Neuronal stem cell (in vitro differentiated cells): ENCODE data around the gene KIF16B.

ENCODE experiments used
- DNase-seq: peaks from one replicate; pipeline ENCODE4 v3.0.0-alpha.2; 2013; ENCODE audit warnings: low spot score
- H2AFZ ChIP-seq: one replicate; pipeline ENCODE4 v1.6.1; 2013; ENCODE audit warnings: mild to moderate bottlenecking, low read length, inconsistent platforms
- H2AK5ac ChIP-seq: 2 replicates; pipeline ENCODE4 v1.6.1; 2013; ENCODE audit warnings: low read depth, mild to moderate bottlenecking, inconsistent platforms, low read length, moderate library complexity, mixed read lengths
- H2BK120ac ChIP-seq: 2 replicates; pipeline ENCODE4 v1.6.1; 2013; ENCODE audit warnings: low read depth, mild to moderate bottlenecking, inconsistent platforms, low read length, moderate library complexity, mixed read lengths
- H2BK12ac ChIP-seq: one replicate; pipeline ENCODE4 v1.6.1; 2013; ENCODE audit warnings: low read length, inconsistent platforms
- H2BK15ac ChIP-seq: 2 replicates; pipeline ENCODE4 v1.6.1; 2013; ENCODE audit warnings: mild to moderate bottlenecking, low read length, inconsistent platforms, mixed read lengths
- H2BK5ac ChIP-seq: one replicate; pipeline ENCODE4 v1.6.1; 2013; ENCODE audit warnings: inconsistent platforms, mild to moderate bottlenecking, low read length, moderate library complexity
- H3K14ac ChIP-seq: one replicate; pipeline ENCODE4 v1.6.1; 2013; ENCODE audit warnings: low read length, inconsistent platforms
- H3K18ac ChIP-seq: 2 replicates; pipeline ENCODE4 v1.6.1; 2013; ENCODE audit warnings: low read length, inconsistent platforms
- H3K23ac ChIP-seq: 2 replicates; pipeline ENCODE4 v1.6.1; 2013; ENCODE audit warnings: low read depth, mild to moderate bottlenecking, mixed read lengths, low read length, inconsistent platforms; ENCODE audit not compliant: poor library complexity
- H3K27ac ChIP-seq: replicated peaks from 3 replicates; pipeline ENCODE4 v1.5.1; 2013; ENCODE audit warnings: low read length, inconsistent platforms
- H3K27me3 ChIP-seq, 3 experiments: 2 replicates each; pipeline ENCODE4 v1.6.1; 2013; ENCODE audit warnings: low read length in 3 of 3, mild to moderate bottlenecking in 2 of 3, inconsistent platforms in 1 of 3, low read depth in 1 of 3, mixed read lengths in 1 of 3, moderate library complexity in 1 of 3; ENCODE audit not compliant: control insufficient read depth in 3 of 3, insufficient read depth in 3 of 3
- H3K36me3 ChIP-seq, 2 donors: replicated peaks in 1 of 2; 2 replicates each; pipeline ENCODE4 v1.6.1; 2013; ENCODE audit warnings: low read length in 2 of 2; ENCODE audit not compliant: control insufficient read depth in 2 of 2, insufficient read depth in 2 of 2
- H3K4ac ChIP-seq: 2 replicates; pipeline ENCODE4 v1.6.1; 2013; ENCODE audit warnings: inconsistent platforms, mild to moderate bottlenecking, low read length, moderate library complexity
- H3K4me1 ChIP-seq, 2 donors: 1 replicate in 1 of 2; 2 replicates in 1 of 2; pipeline ENCODE4 v1.6.1; 2013; ENCODE audit warnings: low read length in 2 of 2, low read depth in 1 of 2; ENCODE audit not compliant: control insufficient read depth in 2 of 2, insufficient read depth in 1 of 2
- H3K4me2 ChIP-seq: one replicate; pipeline ENCODE4 v1.6.1; 2013; ENCODE audit warnings: mild to moderate bottlenecking, low read length, inconsistent platforms; ENCODE audit not compliant: insufficient read depth, poor library complexity, severe bottlenecking
- H3K4me3 ChIP-seq, 2 donors: 2 replicates each; pipeline ENCODE4 v1.5.1; 2013; ENCODE audit warnings: low read length in 2 of 2, mild to moderate bottlenecking in 2 of 2, inconsistent platforms in 1 of 2, moderate library complexity in 1 of 2
- H3K79me1 ChIP-seq: one replicate; pipeline ENCODE4 v1.6.1; 2013; ENCODE audit warnings: low read depth, mild to moderate bottlenecking, inconsistent platforms, low read length, moderate library complexity
- H3K9ac ChIP-seq: one replicate; pipeline ENCODE4 v1.6.1; 2013; ENCODE audit warnings: mild to moderate bottlenecking, low read depth, low read length, inconsistent platforms; ENCODE audit not compliant: poor library complexity
- H3K9me3 ChIP-seq, 2 donors: replicated peaks in 1 of 2; 2 replicates each; pipeline versions ENCODE3 to v1.6.1; 2013; ENCODE audit warnings: low read length in 2 of 2, mild to moderate bottlenecking in 2 of 2, inconsistent platforms in 1 of 2, low read depth in 1 of 2, mixed read lengths in 1 of 2, moderate library complexity in 1 of 2; ENCODE audit not compliant: control insufficient read depth in 2 of 2, insufficient read depth in 1 of 2
- H4K8ac ChIP-seq: one replicate; pipeline ENCODE4 v1.6.1; 2013; ENCODE audit warnings: low read depth, mild to moderate bottlenecking, inconsistent platforms, low read length, moderate library complexity
- H4K91ac ChIP-seq: one replicate; pipeline ENCODE4 v1.6.1; 2013; ENCODE audit warnings: low read length, low read depth, mild to moderate bottlenecking, inconsistent platforms; ENCODE audit not compliant: poor library complexity
- WGBS, 2 donors: extraction: QIAGEN DNeasy Blood & Tissue Kit; methylation state at CpG; one replicate each; pipeline ENCODE4 v1.1.7; 2013; ENCODE audit warnings: missing lambda C conversion rate in 2 of 2, mixed read lengths in 1 of 2; ENCODE audit not compliant: insufficient read length in 2 of 2, insufficient replicate concordance in 1 of 2; ENCODE audit errors: extremely low coverage in 2 of 2; 5-methylcytosine and 5-hydroxymethylcytosine counted together

Gene KIF16B

DNA sequence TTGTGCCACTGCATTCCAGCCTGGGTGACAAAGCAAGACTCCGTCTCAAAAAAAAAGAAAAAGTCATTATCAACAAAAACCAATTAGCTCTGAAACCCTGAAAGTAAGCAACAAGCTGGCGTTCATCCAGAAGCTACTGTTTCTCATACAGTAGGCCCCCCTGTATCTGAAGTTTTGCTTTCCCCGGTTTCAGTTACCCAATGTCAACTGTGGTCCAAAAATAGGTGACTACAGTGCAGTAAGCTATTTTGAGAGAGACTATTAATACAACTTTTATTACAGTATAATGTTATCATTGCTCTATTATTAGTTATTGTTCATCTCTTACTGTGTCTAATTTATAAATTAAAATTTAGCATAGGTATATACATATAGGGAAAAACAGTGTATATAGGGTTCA lies 135.1 kb downstream of the KIF16B start:
- H3K4me3 ChIP-seq: no peak overlapping the region
- no peak overlapping the region for H4K8ac ChIP-seq
- H3K4me2 ChIP-seq: no peak overlapping the region
- no peak overlapping the region for H3K27ac ChIP-seq
- no peak overlapping the region for H2BK120ac ChIP-seq
- no peak overlapping the region for H2BK5ac ChIP-seq
- H4K91ac ChIP-seq: no peak overlapping the region
- no peak overlapping the region for H3K14ac ChIP-seq
- no peak overlapping the region for H2BK15ac ChIP-seq
- no peak overlapping the region for H3K9ac ChIP-seq
- no peaks in the 10 kb centered on the region for H3K79me1 ChIP-seq
- H2AK5ac ChIP-seq: no peak overlapping the region
- H3K36me3 ChIP-seq: no peaks in the 10 kb centered on the region
- DNase-seq: no peak
- no CpG with 5 or more reads among the region's 3 CpGs for WGBS, 2 donors
- no peak overlapping the region for H3K23ac ChIP-seq
- H2AFZ ChIP-seq: no peak overlapping the region
- peaks cover 0 to 2% of the 10 kb centered on the region in 2 donors for H3K4me1 ChIP-seq
- no peak overlapping the region for H3K18ac ChIP-seq
- H3K27me3 ChIP-seq: no peaks in the 10 kb centered on the region
- peaks cover 6 to 9% of the 10 kb centered on the region in 2 donors for H3K9me3 ChIP-seq
- no peak overlapping the region for H2BK12ac ChIP-seq
- no peak overlapping the region for H3K4ac ChIP-seq

DNA sequence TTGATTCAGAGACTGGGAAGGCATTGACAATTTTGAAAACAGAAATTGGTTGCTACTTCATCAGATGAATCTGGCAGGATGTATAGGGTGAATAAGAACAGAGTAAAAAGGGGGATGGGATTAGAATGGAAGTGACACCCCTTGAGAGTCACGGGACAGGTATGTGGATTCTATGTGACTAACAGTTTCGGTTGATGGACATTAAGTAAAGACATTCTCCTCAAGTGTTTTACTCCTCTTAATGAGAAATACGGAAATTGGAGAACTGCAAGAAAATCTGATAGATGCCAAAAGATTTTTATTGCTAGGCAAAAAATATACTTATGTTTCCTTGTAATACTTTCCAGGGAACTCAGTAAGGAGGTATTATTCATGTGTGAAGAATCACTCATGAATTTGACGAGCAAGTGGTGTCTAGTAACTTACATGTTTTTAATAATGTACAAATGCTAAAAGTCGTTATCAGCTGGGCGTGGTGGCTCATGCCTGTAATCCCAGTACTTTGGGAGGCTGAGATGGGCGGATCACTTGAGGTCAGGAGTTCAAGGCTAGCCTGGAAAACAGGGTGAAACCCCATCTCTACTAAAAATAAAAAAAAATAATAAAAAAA lies 135.8 kb downstream of the KIF16B start:
- Histone ChIP-seq H3K23ac (no peak overlapping the region), H3K9ac (no peak overlapping the region), H2BK12ac (no peak overlapping the region), H2BK120ac (no peak overlapping the region), H3K4me1 (peaks cover 0 to under 1% of the 10 kb centered on the region in 2 donors), H3K18ac (no peak overlapping the region), H3K4me2 (no peak overlapping the region), H3K36me3 (no peaks in the 10 kb centered on the region), H3K27me3 (no peaks in the 10 kb centered on the region), H3K4ac (no peak overlapping the region), H3K79me1 (no peaks in the 10 kb centered on the region), H4K8ac (no peak overlapping the region), H3K4me3 (no peak overlapping the region), H3K14ac (no peak overlapping the region), H3K9me3 (peaks cover 6 to 9% of the 10 kb centered on the region in 2 donors), H2AK5ac (no peak overlapping the region), H2BK15ac (no peak overlapping the region), H2BK5ac (no peak overlapping the region), H4K91ac (no peak overlapping the region), H2AFZ (no peak overlapping the region), H3K27ac (no peak overlapping the region)
- WGBS, 2 donors: no CpG with 5 or more reads among the region's 7 CpGs
- DNase-seq: no peak

DNA sequence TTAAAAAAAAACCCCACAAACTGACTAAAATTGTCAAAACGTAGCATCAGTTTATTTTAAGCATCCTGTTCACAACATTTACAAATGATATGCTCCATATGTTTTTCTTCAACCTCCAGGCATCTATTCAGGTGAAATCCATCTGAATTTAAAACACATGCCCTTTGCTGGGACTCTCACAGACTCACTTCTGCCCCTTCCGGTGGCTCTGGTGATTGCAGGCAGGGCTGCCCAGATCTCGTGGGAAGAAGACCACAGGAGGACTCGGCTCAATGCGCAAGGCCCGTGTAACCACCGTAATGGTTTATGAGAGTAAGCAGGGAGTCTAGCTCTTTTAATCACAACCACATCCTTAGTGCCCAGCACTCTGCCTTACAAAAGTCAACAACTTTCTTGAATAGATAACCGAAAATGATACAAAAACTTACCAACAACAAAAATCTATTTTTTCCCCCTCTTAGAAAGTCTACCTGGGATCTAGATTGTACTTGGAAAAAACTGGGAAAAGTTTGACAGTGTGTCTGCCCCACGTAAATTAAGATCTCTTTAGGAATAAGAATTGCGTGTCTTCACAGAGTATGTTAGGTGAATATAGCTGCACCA lies 139.1 kb downstream of the KIF16B start:
- no peaks in the 10 kb centered on the region for H3K4me1 ChIP-seq

DNA sequence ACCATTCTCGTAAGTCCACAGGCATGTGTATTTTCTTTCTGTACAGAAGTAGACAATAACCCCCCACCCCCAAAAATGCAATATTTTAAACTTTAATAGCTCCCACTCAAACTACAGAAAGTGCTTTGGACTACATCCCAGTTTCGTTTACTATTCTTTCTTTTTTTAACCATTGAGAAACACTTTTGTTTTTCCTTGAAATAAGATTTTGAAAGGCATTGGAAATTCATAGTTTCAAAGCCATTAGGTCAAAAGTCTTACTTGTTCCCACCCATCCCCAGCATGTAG lies 140.0 kb downstream of the KIF16B start:
- no CpG with 5 or more reads among the region's 2 CpGs for WGBS, 2 donors
- H2BK120ac ChIP-seq: no peak overlapping the region
- H2BK5ac ChIP-seq: no peak overlapping the region
- H3K27me3 ChIP-seq: no peaks in the 10 kb centered on the region
- H2AFZ ChIP-seq: no peak overlapping the region
- H2BK15ac ChIP-seq: no peak overlapping the region
- no peak overlapping the region for H3K18ac ChIP-seq
- H3K9me3 ChIP-seq: peaks cover 2% of the 10 kb centered on the region in 2 donors
- H3K4me2 ChIP-seq: no peak overlapping the region
- no peak overlapping the region for H4K91ac ChIP-seq
- H3K9ac ChIP-seq: no peak overlapping the region
- no peaks in the 10 kb centered on the region for H3K79me1 ChIP-seq
- H3K4me1 ChIP-seq: no peaks in the 10 kb centered on the region
- H4K8ac ChIP-seq: no peak overlapping the region
- no peak overlapping the region for H3K27ac ChIP-seq
- H2BK12ac ChIP-seq: no peak overlapping the region
- H3K14ac ChIP-seq: no peak overlapping the region
- no peak overlapping the region for H3K4ac ChIP-seq
- H3K23ac ChIP-seq: no peak overlapping the region
- no peak overlapping the region for H2AK5ac ChIP-seq
- no peak overlapping the region for H3K4me3 ChIP-seq
- DNase-seq: no peak
- no peaks in the 10 kb centered on the region for H3K36me3 ChIP-seq

More for the DNA sequence above, 139.1 kb downstream of the KIF16B start:
- Histone ChIP-seq H4K91ac (no peak overlapping the region), H3K4me2 (no peak overlapping the region), H2BK15ac (no peak overlapping the region), H3K9me3 (peaks cover 2% of the 10 kb centered on the region in 2 donors), H3K4me3 (no peak overlapping the region), H3K23ac (no peak overlapping the region), H4K8ac (no peak overlapping the region), H2BK12ac (no peak overlapping the region), H2BK5ac (no peak overlapping the region), H2AK5ac (no peak overlapping the region), H3K27me3 (no peaks in the 10 kb centered on the region), H3K36me3 (no peaks in the 10 kb centered on the region), H3K27ac (no peak overlapping the region), H3K18ac (no peak overlapping the region), H2AFZ (no peak overlapping the region), H2BK120ac (no peak overlapping the region), H3K79me1 (no peaks in the 10 kb centered on the region), H3K4ac (no peak overlapping the region), H3K9ac (no peak overlapping the region), H3K14ac (no peak overlapping the region)
- no CpG with 5 or more reads among the region's 10 CpGs for WGBS, 2 donors
- peak; percentile 5 for DNase-seq
